ENCODE measurements around the gene TP53RK.

- no peak for TF ChIP-seq CTCF (IDR thresholded peaks at IDR 0.05; ENCODE audit: low read length)
- no peak for TF ChIP-seq EZH2 (optimal IDR thresholded peaks at IDR 0.05; ENCODE audit: low read depth, low read length)
- TF ChIP-seq EZH2phosphoT487 (IDR thresholded peaks at IDR 0.05; ENCODE audit: low read length): no peak
These were observed 53.6 kb downstream of the TP53RK start for GRCh38 chr20:46635514-46636136.
